GM13977 (cell line): ENCODE measurements around the gene PIK3R6.
"Not testable (repeated sequence)": the region's sequence is repeated elsewhere in the genome, so short reads cannot be mapped to it uniquely, and the experiment has no call there.

Source experiments
- DNase-seq: peaks from one replicate; pipeline ENCODE4 v3.0.0; 2012; ENCODE audit warnings: low spot score
- CTCF ChIP-seq: IDR thresholded peaks from 2 replicates; pipeline ENCODE4 v1.5.1; 2012; ENCODE audit warnings: mild to moderate bottlenecking, control low read depth; ENCODE audit not compliant: insufficient read depth; ENCODE audit errors: extremely low read depth, missing control alignments
- in situ Hi-C: fragments of 300-500 bp; cut with MboI; formaldehyde crosslinking; loops from one replicate; pipeline ENCODE4 v1.12.0; 2022; ENCODE audit warnings: low sequenced_read_pairs, low pct_unique_long_range_greater_than_20kb, mixed read lengths, inconsistent platforms; ENCODE audit not compliant: unreplicated experiment

The PIK3R6 gene

GRCh38 chr17:8889458-8890210 lies 22.2 kb upstream of the PIK3R6 start:
- in situ Hi-C loops = no loop called here
- TF ChIP-seq CTCF = no peak
- DNase-seq = no peak

GRCh38 chr17:8888704-8889302 lies 21.3 kb upstream of the PIK3R6 start:
- no peak for TF ChIP-seq CTCF
- in situ Hi-C loops = no loop called here
- DNase-seq = no peak

GRCh38 chr17:8887834-8888703 lies 20.6 kb upstream of the PIK3R6 start:
- no peak for TF ChIP-seq CTCF
- in situ Hi-C loops = no loop called here
- no peak for DNase-seq

- in situ Hi-C loops = no loop called here
- TF ChIP-seq CTCF = no peak
- DNase-seq = no peak
Measured at GRCh38 chr17:8887301-8887700, 19.8 kb upstream of the PIK3R6 start.

GRCh38 chr17:8885967-8886684 lies 18.7 kb upstream of the PIK3R6 start:
- TF ChIP-seq CTCF = no peak
- in situ Hi-C loops = no loop called here
- DNase-seq = no peak

- in situ Hi-C loops, DNase-seq: not testable (repeated sequence)
Measured at GRCh38 chr17:8885163-8885966, 17.9 kb upstream of the PIK3R6 start.
